Measurements from ENCODE around the gene RFC2. TPM values are rescaled to one million over a fixed set of nuclear protein-coding genes. Genes with fewer than 3 reads are reported as not detected.

Gene RFC2
- total and polyA plus RNA-seq, 2 donors, result 20.1 to 36.5 TPM

GRCh38 chr7:74194686-74195085, 59.5 kb downstream of the RFC2 start:
- Histone ChIP-seq H3K27me3 (ENCODE audit: control insufficient read depth in 2 of 2, insufficient read depth in 1 of 2, low read length in 1 of 2) (no peaks in the 10 kb centered on the region), H3K36me3 (ENCODE audit: control insufficient read depth in 2 of 2, insufficient read depth in 2 of 2, low read length in 1 of 2) (peaks cover 66 to 71% of the 10 kb centered on the region in 2 donors), H3K27ac (ENCODE audit: low read depth in 1 of 2, low read length in 1 of 2) (no peak overlapping the region), H3K4me3 (ENCODE audit: low read length in 2 of 2) (no peak overlapping the region), H3K9me3 (ENCODE audit: control insufficient read depth in 2 of 2, insufficient read depth in 1 of 2, low read length in 1 of 2) (no peaks in the 10 kb centered on the region), H3K4me1 (ENCODE audit: control insufficient read depth in 2 of 2, insufficient read depth in 2 of 2, low read length in 2 of 2) (peaks cover 0 to 5% of the 10 kb centered on the region in 2 donors)
- 98% methylated on average over 14 of the region's 14 CpGs for WGBS
- DNase-seq (ENCODE audit: low read depth in 6 of 9, low spot score in 9 of 9), result no peak

DNA sequence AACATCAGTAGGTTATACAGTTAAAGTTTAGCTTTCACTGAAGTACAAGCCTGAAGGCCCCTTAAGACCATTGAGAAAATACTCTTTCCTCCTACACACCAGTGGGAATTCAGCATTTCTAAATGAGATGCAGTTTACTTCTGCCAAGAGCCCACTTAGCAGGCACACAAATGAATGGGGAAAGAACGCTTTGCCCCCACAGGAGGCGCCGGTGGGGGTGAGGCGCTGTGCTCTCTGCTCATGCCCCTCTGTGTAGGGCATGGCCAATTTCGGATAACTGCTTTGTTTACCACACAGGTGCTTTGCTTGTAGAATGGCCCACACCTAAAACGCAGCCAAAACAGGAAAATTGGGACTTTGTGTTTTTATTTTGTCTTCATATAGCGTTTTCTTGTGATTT, 60.3 kb downstream of the RFC2 start:
- H3K9me3 ChIP-seq (ENCODE audit: control insufficient read depth in 2 of 2, insufficient read depth in 1 of 2, low read length in 1 of 2), result no peaks in the 10 kb centered on the region
- H3K27me3 ChIP-seq (ENCODE audit: control insufficient read depth in 2 of 2, insufficient read depth in 1 of 2, low read length in 1 of 2), result no peaks in the 10 kb centered on the region
- WGBS, result 97% methylated on average over 7 of the region's 7 CpGs
- peaks cover 0 to 5% of the 10 kb centered on the region in 2 donors for H3K4me1 ChIP-seq (ENCODE audit: control insufficient read depth in 2 of 2, insufficient read depth in 2 of 2, low read length in 2 of 2)
- no peak for DNase-seq (ENCODE audit: low read depth in 6 of 9, low spot score in 9 of 9)
- peaks cover 68 to 79% of the 10 kb centered on the region in 2 donors for H3K36me3 ChIP-seq (ENCODE audit: control insufficient read depth in 2 of 2, insufficient read depth in 2 of 2, low read length in 1 of 2)
- H3K4me3 ChIP-seq (ENCODE audit: low read length in 2 of 2), result no peak overlapping the region
- H3K27ac ChIP-seq (ENCODE audit: low read depth in 1 of 2, low read length in 1 of 2), result no peak overlapping the region

DNA sequence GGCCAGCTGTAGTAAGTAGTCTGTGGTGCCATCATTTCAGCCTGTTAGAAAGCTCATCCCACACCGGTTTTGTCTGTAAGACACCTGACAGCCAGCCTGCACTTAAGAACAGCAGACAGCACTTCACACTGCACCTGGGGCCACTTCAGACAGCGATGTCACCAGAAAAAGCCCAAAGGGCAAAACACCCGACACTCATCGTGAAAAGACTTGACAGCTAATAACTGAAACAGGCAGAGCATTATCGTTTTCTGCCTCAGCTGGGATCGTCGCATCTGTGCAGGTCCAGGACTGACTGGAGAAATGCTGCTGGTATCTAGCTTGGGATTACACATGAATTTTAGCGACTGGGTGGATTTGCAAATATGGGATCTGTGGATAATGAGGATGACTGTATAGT, 61.1 kb downstream of the RFC2 start:
- H3K27me3 ChIP-seq (ENCODE audit: control insufficient read depth in 2 of 2, insufficient read depth in 1 of 2, low read length in 1 of 2), result no peaks in the 10 kb centered on the region
- no peaks in the 10 kb centered on the region for H3K9me3 ChIP-seq (ENCODE audit: control insufficient read depth in 2 of 2, insufficient read depth in 1 of 2, low read length in 1 of 2)
- no peak overlapping the region for H3K27ac ChIP-seq (ENCODE audit: low read depth in 1 of 2, low read length in 1 of 2)
- WGBS, result 95% methylated on average over 8 of the region's 8 CpGs
- peaks cover 74 to 83% of the 10 kb centered on the region in 2 donors for H3K36me3 ChIP-seq (ENCODE audit: control insufficient read depth in 2 of 2, insufficient read depth in 2 of 2, low read length in 1 of 2)
- H3K4me3 ChIP-seq (ENCODE audit: low read length in 2 of 2), result no peak overlapping the region
- H3K4me1 ChIP-seq (ENCODE audit: control insufficient read depth in 2 of 2, insufficient read depth in 2 of 2, low read length in 2 of 2), result peaks cover 0 to 5% of the 10 kb centered on the region in 2 donors
- no peak for DNase-seq (ENCODE audit: low read depth in 6 of 9, low spot score in 9 of 9)

DNA sequence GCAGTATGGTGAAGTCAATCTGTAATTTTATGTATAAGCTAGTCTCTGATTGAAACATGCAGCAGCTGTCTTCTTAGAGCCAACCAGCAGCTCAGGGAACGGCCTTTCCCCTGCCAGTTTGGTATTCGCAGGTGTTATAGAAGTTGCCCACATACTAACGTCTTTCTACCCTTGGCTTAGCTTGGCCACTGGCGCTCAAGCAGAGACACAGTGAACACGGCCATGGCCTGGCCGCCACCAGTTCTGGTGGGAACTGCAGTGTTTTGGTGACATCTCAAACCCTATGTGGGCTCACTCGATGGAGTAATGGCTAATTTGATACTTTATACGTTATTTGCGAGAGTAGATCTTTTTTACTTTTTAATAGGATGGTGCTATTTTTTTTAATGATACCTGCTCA, 63.0 kb downstream of the RFC2 start:
- Histone ChIP-seq H3K27ac (ENCODE audit: low read depth in 1 of 2, low read length in 1 of 2) (no peak overlapping the region), H3K36me3 (ENCODE audit: control insufficient read depth in 2 of 2, insufficient read depth in 2 of 2, low read length in 1 of 2) (peaks cover 78 to 89% of the 10 kb centered on the region in 2 donors), H3K27me3 (ENCODE audit: control insufficient read depth in 2 of 2, insufficient read depth in 1 of 2, low read length in 1 of 2) (no peaks in the 10 kb centered on the region), H3K4me3 (ENCODE audit: low read length in 2 of 2) (no peak overlapping the region), H3K4me1 (ENCODE audit: control insufficient read depth in 2 of 2, insufficient read depth in 2 of 2, low read length in 2 of 2) (peaks cover 0 to 5% of the 10 kb centered on the region in 2 donors), H3K9me3 (ENCODE audit: control insufficient read depth in 2 of 2, insufficient read depth in 1 of 2, low read length in 1 of 2) (no peaks in the 10 kb centered on the region)
- 94% methylated on average over 9 of the region's 9 CpGs for WGBS
- no peak for DNase-seq (ENCODE audit: low read depth in 6 of 9, low spot score in 9 of 9)

DNA sequence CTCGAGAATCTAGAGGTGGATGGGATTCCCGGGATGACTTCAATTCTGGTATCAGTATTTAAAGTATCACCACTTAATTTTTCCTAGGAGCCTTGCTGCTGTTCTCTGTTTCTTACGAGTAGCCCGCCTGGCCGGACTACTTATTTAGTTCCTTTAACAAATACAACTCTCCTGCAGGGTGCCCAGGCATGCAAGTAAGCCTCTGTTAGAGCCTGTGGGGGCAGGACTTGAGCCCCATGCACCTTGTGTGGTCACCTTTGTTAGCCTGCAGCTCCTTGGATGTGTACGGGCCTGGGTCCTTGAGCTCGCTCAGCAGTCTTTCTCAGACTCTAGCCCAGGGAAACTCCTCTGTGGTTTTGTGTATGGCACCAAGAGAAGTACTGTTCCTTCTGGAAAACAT, 63.9 kb downstream of the RFC2 start:
- no peak for DNase-seq (ENCODE audit: low read depth in 6 of 9, low spot score in 9 of 9)
- no peaks in the 10 kb centered on the region for H3K27me3 ChIP-seq (ENCODE audit: control insufficient read depth in 2 of 2, insufficient read depth in 1 of 2, low read length in 1 of 2)
- WGBS, result 98% methylated on average over 7 of the region's 7 CpGs
- no peak overlapping the region for H3K27ac ChIP-seq (ENCODE audit: low read depth in 1 of 2, low read length in 1 of 2)
- H3K4me1 ChIP-seq (ENCODE audit: control insufficient read depth in 2 of 2, insufficient read depth in 2 of 2, low read length in 2 of 2), result peaks cover 3 to 11% of the 10 kb centered on the region in 2 donors
- peaks cover 76 to 87% of the 10 kb centered on the region in 2 donors for H3K36me3 ChIP-seq (ENCODE audit: control insufficient read depth in 2 of 2, insufficient read depth in 2 of 2, low read length in 1 of 2)
- H3K4me3 ChIP-seq (ENCODE audit: low read length in 2 of 2), result no peak overlapping the region
- no peaks in the 10 kb centered on the region for H3K9me3 ChIP-seq (ENCODE audit: control insufficient read depth in 2 of 2, insufficient read depth in 1 of 2, low read length in 1 of 2)

- Histone ChIP-seq H3K27ac (ENCODE audit: low read depth in 1 of 2, low read length in 1 of 2) (no peak overlapping the region), H3K36me3 (ENCODE audit: control insufficient read depth in 2 of 2, insufficient read depth in 2 of 2, low read length in 1 of 2) (peaks cover 56 to 77% of the 10 kb centered on the region in 2 donors), H3K9me3 (ENCODE audit: control insufficient read depth in 2 of 2, insufficient read depth in 1 of 2, low read length in 1 of 2) (no peaks in the 10 kb centered on the region), H3K27me3 (ENCODE audit: control insufficient read depth in 2 of 2, insufficient read depth in 1 of 2, low read length in 1 of 2) (no peaks in the 10 kb centered on the region), H3K4me1 (ENCODE audit: control insufficient read depth in 2 of 2, insufficient read depth in 2 of 2, low read length in 2 of 2) (peaks cover 3 to 9% of the 10 kb centered on the region in 2 donors), H3K4me3 (ENCODE audit: low read length in 2 of 2) (no peak overlapping the region)
- 94% methylated on average over 11 of the region's 11 CpGs for WGBS
- DNase-seq (ENCODE audit: low read depth in 6 of 9, low spot score in 9 of 9), result no peak
Observed at GRCh38 chr7:74187915-74188675, 66.1 kb downstream of the RFC2 start.

GRCh38 chr7:74185636-74186035, 68.6 kb downstream of the RFC2 start:
- Histone ChIP-seq H3K27me3 (ENCODE audit: control insufficient read depth in 2 of 2, insufficient read depth in 1 of 2, low read length in 1 of 2) (no peaks in the 10 kb centered on the region), H3K9me3 (ENCODE audit: control insufficient read depth in 2 of 2, insufficient read depth in 1 of 2, low read length in 1 of 2) (no peaks in the 10 kb centered on the region), H3K36me3 (ENCODE audit: control insufficient read depth in 2 of 2, insufficient read depth in 2 of 2, low read length in 1 of 2) (peaks cover 42 to 68% of the 10 kb centered on the region in 2 donors), H3K27ac (ENCODE audit: low read depth in 1 of 2, low read length in 1 of 2) (no peak overlapping the region), H3K4me3 (ENCODE audit: low read length in 2 of 2) (no peak overlapping the region), H3K4me1 (ENCODE audit: control insufficient read depth in 2 of 2, insufficient read depth in 2 of 2, low read length in 2 of 2) (peaks cover 6 to 11% of the 10 kb centered on the region in 2 donors)
- WGBS, result 19% methylated on average over 5 of the region's 5 CpGs
- DNase-seq (ENCODE audit: low read depth in 6 of 9, low spot score in 9 of 9), result no peak

DNA sequence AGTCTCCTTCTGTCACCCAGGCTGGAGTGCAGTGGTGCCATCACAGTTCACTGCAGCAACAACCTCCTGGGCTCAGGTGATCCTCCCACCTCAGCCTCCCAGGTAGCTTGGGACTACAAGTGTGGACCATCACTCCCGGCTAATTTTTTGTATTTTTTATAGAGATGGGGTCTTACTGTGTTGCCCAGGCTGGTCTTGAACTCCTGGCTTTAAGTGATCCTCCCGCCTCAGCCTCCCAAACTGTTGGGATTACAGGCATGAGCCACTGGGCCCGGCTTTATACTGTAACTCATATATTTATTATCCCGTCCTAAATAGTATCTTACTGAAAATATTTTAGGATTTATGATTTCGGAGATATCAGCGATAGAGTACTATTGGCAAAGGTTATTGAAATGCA, 69.2 kb downstream of the RFC2 start:
- Histone ChIP-seq H3K9me3 (ENCODE audit: control insufficient read depth in 2 of 2, insufficient read depth in 1 of 2, low read length in 1 of 2) (no peaks in the 10 kb centered on the region), H3K36me3 (ENCODE audit: control insufficient read depth in 2 of 2, insufficient read depth in 2 of 2, low read length in 1 of 2) (peaks cover 39 to 62% of the 10 kb centered on the region in 2 donors), H3K4me1 (ENCODE audit: control insufficient read depth in 2 of 2, insufficient read depth in 2 of 2, low read length in 2 of 2) (peaks cover 6 to 11% of the 10 kb centered on the region in 2 donors), H3K27me3 (ENCODE audit: control insufficient read depth in 2 of 2, insufficient read depth in 1 of 2, low read length in 1 of 2) (no peaks in the 10 kb centered on the region), H3K4me3 (ENCODE audit: low read length in 2 of 2) (no peak overlapping the region), H3K27ac (ENCODE audit: low read depth in 1 of 2, low read length in 1 of 2) (no peak overlapping the region)
- WGBS, result 98% methylated on average over 6 of the region's 6 CpGs
- no peak for DNase-seq (ENCODE audit: low read depth in 6 of 9, low spot score in 9 of 9)

DNA sequence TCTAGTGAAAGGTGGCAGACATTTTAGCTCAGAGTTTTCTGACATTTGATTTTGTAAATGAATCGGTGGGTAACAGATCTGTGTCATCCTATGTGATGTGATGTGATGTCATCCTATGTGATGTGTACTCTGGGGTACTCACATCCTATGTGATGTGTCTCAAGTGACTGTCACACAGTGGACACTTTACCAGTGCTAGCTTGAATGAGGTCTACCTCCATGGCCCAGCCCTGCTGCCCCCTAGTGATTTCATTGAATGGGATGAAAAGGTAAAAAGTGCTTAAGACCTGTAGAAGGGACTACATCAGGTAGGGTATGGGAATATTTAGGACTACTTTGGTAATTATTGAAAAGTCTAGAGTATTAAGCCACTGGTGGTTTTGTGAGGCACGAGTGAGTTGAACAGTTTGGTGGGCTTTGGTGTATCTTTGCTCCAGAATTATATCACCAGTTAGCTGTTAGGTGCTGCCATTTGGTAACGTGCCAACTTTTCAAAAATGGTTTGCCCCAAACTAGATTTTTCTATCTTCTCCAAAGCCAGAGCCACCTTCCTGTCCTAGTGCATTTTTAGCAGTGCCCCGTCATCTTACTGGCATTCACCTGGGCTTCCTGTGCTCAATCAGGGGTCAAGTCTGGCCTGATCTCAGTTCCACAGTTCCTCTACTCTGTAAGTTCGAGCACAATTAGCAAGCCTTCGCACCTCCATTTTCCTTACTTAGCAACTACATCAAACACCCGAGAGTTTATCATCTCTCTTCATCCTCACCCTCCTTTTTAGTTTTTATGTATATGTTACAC, 70.3 kb downstream of the RFC2 start:
- H3K27ac ChIP-seq (ENCODE audit: low read depth in 1 of 2, low read length in 1 of 2), result no peak overlapping the region
- no peaks in the 10 kb centered on the region for H3K27me3 ChIP-seq (ENCODE audit: control insufficient read depth in 2 of 2, insufficient read depth in 1 of 2, low read length in 1 of 2)
- peaks cover 37 to 56% of the 10 kb centered on the region in 2 donors for H3K36me3 ChIP-seq (ENCODE audit: control insufficient read depth in 2 of 2, insufficient read depth in 2 of 2, low read length in 1 of 2)
- no peaks in the 10 kb centered on the region for H3K9me3 ChIP-seq (ENCODE audit: control insufficient read depth in 2 of 2, insufficient read depth in 1 of 2, low read length in 1 of 2)
- peaks cover 6 to 11% of the 10 kb centered on the region in 2 donors for H3K4me1 ChIP-seq (ENCODE audit: control insufficient read depth in 2 of 2, insufficient read depth in 2 of 2, low read length in 2 of 2)
- 78% methylated on average over 7 of the region's 7 CpGs for WGBS
- no peak overlapping the region for H3K4me3 ChIP-seq (ENCODE audit: low read length in 2 of 2)
- no peak for DNase-seq (ENCODE audit: low read depth in 6 of 9, low spot score in 9 of 9)
